GM18951 (cell line): ENCODE measurements around the gene SPRYD3.

Experiments
- POLR2A ChIP-seq: IDR thresholded peaks from 4 replicates; pipeline ENCODE4 v1.6.1; 2011; ENCODE audit warnings: mild to moderate bottlenecking; ENCODE audit not compliant: insufficient read length, insufficient read depth; ENCODE audit errors: extremely low read depth
- in situ Hi-C: fragments of 300-500 bp; cut with MboI; formaldehyde crosslinking; loops from one replicate; pipeline ENCODE4 v1.12.0; 2022; ENCODE audit warnings: low sequenced_read_pairs, mixed read lengths, inconsistent platforms; ENCODE audit not compliant: unreplicated experiment

The SPRYD3 gene

GRCh38 chr12:53078425-53079225, 565 bp downstream of the SPRYD3 start:
- in situ Hi-C loops: no loop called here
- TF ChIP-seq POLR2A: no peak

- in situ Hi-C loops: no loop called here
- TF ChIP-seq POLR2A: no peak
These were observed 2.2 kb downstream of the SPRYD3 start for GRCh38 chr12:53077030-53077429.

GRCh38 chr12:53076461-53076860, 2.7 kb downstream of the SPRYD3 start:
- in situ Hi-C loops: no loop called here
- no peak for TF ChIP-seq POLR2A

GRCh38 chr12:53074999-53075370, 4.2 kb downstream of the SPRYD3 start:
- no peak for TF ChIP-seq POLR2A
- in situ Hi-C loops: no loop called here

- no peak for TF ChIP-seq POLR2A
- in situ Hi-C loops: no loop called here
These were observed 4.7 kb downstream of the SPRYD3 start for GRCh38 chr12:53074283-53074998.

- TF ChIP-seq POLR2A: no peak
- in situ Hi-C loops: no loop called here
These were observed 5.3 kb downstream of the SPRYD3 start for GRCh38 chr12:53073881-53074280.

- no peak for TF ChIP-seq POLR2A
- in situ Hi-C loops: no loop called here
These were observed 7.3 kb downstream of the SPRYD3 start for GRCh38 chr12:53071591-53072551.

- no peak for TF ChIP-seq POLR2A
- in situ Hi-C loops: no loop called here
These were observed 8.2 kb downstream of the SPRYD3 start for GRCh38 chr12:53070877-53071492.

- in situ Hi-C loops: no loop called here
- TF ChIP-seq POLR2A: no peak
These were observed 9.4 kb downstream of the SPRYD3 start for GRCh38 chr12:53069621-53070410.

GRCh38 chr12:53068811-53069585, 10.2 kb downstream of the SPRYD3 start:
- TF ChIP-seq POLR2A: no peak
- in situ Hi-C loops: no loop called here

GRCh38 chr12:53067993-53068770, 11.0 kb downstream of the SPRYD3 start:
- in situ Hi-C loops: no loop called here

More at GRCh38 chr12:53067993-53068770, 11.0 kb downstream of the SPRYD3 start:
- no peak for TF ChIP-seq POLR2A
